ENCODE results near the gene XRCC4. TPM values are rescaled to one million over a fixed set of nuclear protein-coding genes. Genes with fewer than 3 reads are reported as not detected.

Gene XRCC4
- total RNA-seq, 4 donors from 2014 or later: 6.1 to 7.4 (median 7.0) TPM

GRCh38 chr5:83277154-83277553, 199.8 kb downstream of the XRCC4 start:
- no peak for ATAC-seq (ENCODE audit: low FRiP score)

GRCh38 chr5:83277953-83278352, 200.6 kb downstream of the XRCC4 start:
- TF ChIP-seq CTCF (IDR thresholded peaks at IDR 0.05): no peak
- no peak for DNase-seq (ENCODE audit: low spot score)
- ATAC-seq (ENCODE audit: low FRiP score): no peak

More at GRCh38 chr5:83277154-83277553, 199.8 kb downstream of the XRCC4 start:
- no peak for DNase-seq (ENCODE audit: low spot score)
- TF ChIP-seq CTCF (IDR thresholded peaks at IDR 0.05): no peak

GRCh38 chr5:83281176-83281575, 203.8 kb downstream of the XRCC4 start:
- ATAC-seq (ENCODE audit: low FRiP score) (no peak), DNase-seq (ENCODE audit: low spot score) (no peak)
- no peak for TF ChIP-seq CTCF (IDR thresholded peaks at IDR 0.05)

GRCh38 chr5:83281658-83282057, 204.3 kb downstream of the XRCC4 start:
- DNase-seq (ENCODE audit: low spot score) (no peak), ATAC-seq (ENCODE audit: low FRiP score) (no peak)
- no peak for TF ChIP-seq CTCF (IDR thresholded peaks at IDR 0.05)

- no peak for TF ChIP-seq CTCF (IDR thresholded peaks at IDR 0.05)
- DNase-seq (ENCODE audit: low spot score): no peak
Measured at GRCh38 chr5:83283761-83284160, 206.4 kb downstream of the XRCC4 start.

GRCh38 chr5:83285661-83286398, 208.5 kb downstream of the XRCC4 start:
- ATAC-seq (ENCODE audit: low FRiP score): no peak

More at GRCh38 chr5:83283761-83284160, 206.4 kb downstream of the XRCC4 start:
- no peak for ATAC-seq (ENCODE audit: low FRiP score)

More at GRCh38 chr5:83285661-83286398, 208.5 kb downstream of the XRCC4 start:
- no peak for TF ChIP-seq CTCF (IDR thresholded peaks at IDR 0.05)
- DNase-seq (ENCODE audit: low spot score): no peak
